Uterus (tissue), 2 donors: Measurements from ENCODE around the gene GNG11.

Experiments
- CTCF ChIP-seq, 4 experiments: fragments of 200-600 bp in 2 of 4; fragments of 450-650 bp in 2 of 4; sonication (generic) in 2 of 4; IDR thresholded peaks; one replicate each; pipeline ENCODE4 v1.5.1; 2016 to 2019; ENCODE audit warnings: antibody characterized with exemption in 4 of 4, mild to moderate bottlenecking in 2 of 4, moderate library complexity in 1 of 4
- POLR2A ChIP-seq, 2 donors: fragments of 450-650 bp; IDR thresholded peaks; one replicate each; pipeline ENCODE4 v1.6.1; 2016; ENCODE audit warnings: antibody characterized with exemption in 2 of 2, mild to moderate bottlenecking in 1 of 2, moderate library complexity in 1 of 2

DNA sequence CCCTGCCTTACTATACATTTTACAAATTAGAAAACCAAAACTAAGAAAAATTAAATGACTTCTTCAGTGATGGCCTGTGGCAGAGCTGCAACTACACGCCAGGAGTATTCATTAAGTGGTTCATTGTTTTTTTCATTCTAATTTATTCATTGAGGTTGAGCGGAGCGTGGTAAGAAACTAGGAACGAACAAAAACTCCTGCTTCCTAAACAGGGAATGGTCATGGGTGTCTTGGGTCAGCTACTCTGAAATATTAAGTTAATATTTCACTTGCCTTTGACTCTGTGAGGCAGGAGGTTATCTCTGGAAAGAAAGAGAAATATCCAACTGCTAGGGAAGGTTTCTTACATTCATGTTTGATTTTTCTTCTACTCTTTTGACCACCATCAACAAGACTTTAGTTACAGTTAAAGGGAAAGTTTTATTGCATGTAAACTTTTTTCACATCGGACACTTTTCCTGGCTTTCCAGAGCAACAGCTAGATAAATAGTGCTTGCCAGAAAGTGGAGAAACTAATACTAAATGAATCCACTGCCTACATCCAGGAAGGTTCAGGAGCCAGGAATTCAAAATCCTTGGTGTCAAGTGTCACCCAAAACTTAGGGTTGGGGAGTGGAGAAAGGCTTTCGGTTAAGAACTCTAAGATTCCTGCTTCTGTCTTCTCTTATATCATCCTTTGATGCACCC lies 896 bp upstream of the GNG11 start:
- TF ChIP-seq CTCF (IDR thresholded peaks at IDR 0.05): no peak
- no peak for TF ChIP-seq POLR2A (IDR thresholded peaks at IDR 0.05)
